Body of pancreas (tissue), 4 donors: ENCODE results near the gene TMEM141. TPM values are rescaled to one million over a fixed set of nuclear protein-coding genes. Genes with fewer than 3 reads are reported as not detected.
"Not testable (repeated sequence)": the region's sequence is repeated elsewhere in the genome, so short reads cannot be mapped to it uniquely, and the experiment has no call there.

Experiments used
- ATAC-seq: fragments of 150-250 bp; one replicate; pipeline ENCODE4 v1.9.1; 2016
- DNase-seq, 4 donors: peaks; one replicate each; pipeline ENCODE4 v3.0.0-alpha.2; 2019
- H3K27ac ChIP-seq, 4 donors: fragments of 200-600 bp; sonication (generic); 1 replicate in 3 of 4; 2 replicates in 1 of 4; pipeline versions ENCODE4 v1.5.1 to v1.6.1; 2016 to 2019; ENCODE audit warnings: mild to moderate bottlenecking in 1 of 4, mixed read lengths in 1 of 4, moderate library complexity in 1 of 4
- H3K27me3 ChIP-seq, 2 donors: fragments of 200-600 bp; sonication (generic); one replicate each; pipeline ENCODE4 v1.6.0; 2016; ENCODE audit warnings: mild to moderate bottlenecking in 1 of 2
- H3K36me3 ChIP-seq, 2 donors: fragments of 200-600 bp; sonication (generic); replicated peaks in 1 of 2; 2 replicates each; pipeline ENCODE4 v1.5.1; 2016; ENCODE audit warnings: low read depth in 2 of 2; ENCODE audit not compliant: insufficient read depth in 1 of 2
- H3K4me1 ChIP-seq: fragments of 200-600 bp; sonication (generic); one replicate; pipeline ENCODE4 v1.6.0; 2016
- H3K4me3 ChIP-seq, 2 donors: fragments of 200-600 bp; sonication (generic); 1 replicate in 1 of 2; 2 replicates in 1 of 2; pipeline ENCODE4 v1.5.1; 2016 to 2019
- H3K9me3 ChIP-seq, 3 donors: fragments of 200-600 bp; sonication (generic); 1 replicate in 2 of 3; 2 replicates in 1 of 3; pipeline ENCODE4 v1.5.1; 2016
- CTCF ChIP-seq, 7 experiments: fragments of 450-650 bp in 4 of 7; fragments of 200-600 bp in 3 of 7; sonication (generic) in 3 of 7; IDR thresholded peaks; one replicate each; pipeline ENCODE4 v1.5.1; 2016 to 2019; ENCODE audit warnings: antibody characterized with exemption in 7 of 7
- POLR2A ChIP-seq, 3 donors: fragments of 450-650 bp; IDR thresholded peaks; one replicate each; pipeline ENCODE4 v1.6.1; 2016; ENCODE audit warnings: antibody characterized with exemption in 3 of 3, mild to moderate bottlenecking in 2 of 3
- WGBS, 2 donors: methylation state at CpG; one replicate each; pipeline ENCODE4 v1.1.5; 2017; 5-methylcytosine and 5-hydroxymethylcytosine counted together
- intact Hi-C: fragments of 100-400 bp; cut with DNase I; formaldehyde crosslinking; loops from one replicate; pipeline ENCODE4 v1.15.1; 2023
- total RNA-seq, 2 donors: library from RNA; depleted of rRNA; stranded (reverse); fragments of >200 nt; gene quantifications; one replicate each; pipeline ENCODE4 v1.1.0, GENCODE V29; 2016

TMEM141 gene
- total RNA-seq, 2 donors from 2014 or later, result 45.1 to 52.1 TPM

- DNase-seq (peak in 2 of 4 donors; percentile 1 to 10), ATAC-seq (no peak)
- 94 to 95% methylated on average over 23 to 35 of the region's 36 CpGs for WGBS, 2 donors
- H3K4me1 ChIP-seq, result peaks cover 6% of the 10 kb centered on the region
- intact Hi-C loops, result no loop called here
- no peak for TF ChIP-seq POLR2A (IDR thresholded peaks at IDR 0.05)
- TF ChIP-seq CTCF (IDR thresholded peaks at IDR 0.05), result no peak
- H3K36me3 ChIP-seq, result peaks cover 0 to 9% of the 10 kb centered on the region in 2 donors
- no peaks in the 10 kb centered on the region for H3K9me3 ChIP-seq
- no peak overlapping the region for H3K4me3 ChIP-seq
- no peak overlapping the region for H3K27ac ChIP-seq
- no peaks in the 10 kb centered on the region for H3K27me3 ChIP-seq
Observed at GRCh38 chr9:136835162-136835931, 44.2 kb downstream of the TMEM141 start.

DNA sequence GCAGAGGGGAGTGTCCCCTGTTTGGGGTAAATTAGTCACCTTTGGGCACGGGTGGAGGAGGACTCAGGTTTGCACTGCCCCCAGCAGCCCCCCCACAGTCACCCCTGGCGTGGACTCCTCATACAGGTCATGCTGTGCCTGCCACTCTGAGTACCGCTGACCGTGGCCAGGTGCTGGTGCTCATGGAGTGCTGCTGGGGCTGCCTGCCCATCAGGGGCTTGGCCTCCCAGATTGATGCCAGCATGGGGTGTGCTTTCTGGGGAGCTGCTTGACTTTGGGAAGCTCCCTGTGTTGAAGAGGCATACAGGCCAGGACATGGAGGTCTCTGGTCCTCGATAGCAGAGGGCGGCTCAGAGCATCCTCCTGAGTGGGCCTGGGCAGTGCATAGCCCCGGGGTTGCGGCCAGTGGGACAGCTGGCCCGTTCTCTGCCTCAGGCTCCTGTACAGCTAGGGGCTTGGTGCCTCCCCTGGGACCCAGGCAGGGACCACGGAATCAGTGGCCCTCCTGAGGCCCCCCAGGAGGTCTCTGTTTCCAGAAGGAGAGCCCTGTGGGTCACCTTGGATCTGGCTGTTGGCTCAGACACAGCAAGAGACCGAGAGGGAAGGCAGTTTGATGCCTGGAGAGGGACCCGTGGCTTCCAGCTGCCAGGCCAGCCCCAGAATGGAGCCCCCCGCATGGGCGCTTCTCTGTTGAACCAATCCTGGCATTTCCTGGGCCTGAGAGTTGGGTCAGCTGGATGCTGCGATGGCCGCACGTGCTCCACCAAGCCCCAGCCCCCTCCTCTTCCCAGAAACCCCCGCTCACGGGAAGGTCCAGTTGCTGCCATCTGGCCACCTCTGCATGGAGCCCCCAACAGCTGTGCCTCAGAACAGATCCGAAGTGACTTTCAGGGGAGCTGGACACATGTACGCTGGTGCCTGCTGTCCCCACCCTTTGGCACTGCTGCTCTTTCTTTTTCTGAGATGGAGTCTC, 45.1 kb downstream of the TMEM141 start:
- intact Hi-C loops, result no loop called here
- Histone ChIP-seq H3K9me3 (no peaks in the 10 kb centered on the region), H3K4me1 (peaks cover 14% of the 10 kb centered on the region), H3K27ac (no peak overlapping the region), H3K36me3 (peaks cover 0 to 3% of the 10 kb centered on the region in 2 donors), H3K27me3 (no peaks in the 10 kb centered on the region), H3K4me3 (no peak overlapping the region)
- ATAC-seq, result no peak
- 73 to 84% methylated on average over 2 to 21 of the region's 21 CpGs for WGBS, 2 donors
- no peak for TF ChIP-seq POLR2A (IDR thresholded peaks at IDR 0.05)
- no peak for TF ChIP-seq CTCF (IDR thresholded peaks at IDR 0.05)
- peak in 2 of 4 donors; percentile 1 to 11 for DNase-seq

DNA sequence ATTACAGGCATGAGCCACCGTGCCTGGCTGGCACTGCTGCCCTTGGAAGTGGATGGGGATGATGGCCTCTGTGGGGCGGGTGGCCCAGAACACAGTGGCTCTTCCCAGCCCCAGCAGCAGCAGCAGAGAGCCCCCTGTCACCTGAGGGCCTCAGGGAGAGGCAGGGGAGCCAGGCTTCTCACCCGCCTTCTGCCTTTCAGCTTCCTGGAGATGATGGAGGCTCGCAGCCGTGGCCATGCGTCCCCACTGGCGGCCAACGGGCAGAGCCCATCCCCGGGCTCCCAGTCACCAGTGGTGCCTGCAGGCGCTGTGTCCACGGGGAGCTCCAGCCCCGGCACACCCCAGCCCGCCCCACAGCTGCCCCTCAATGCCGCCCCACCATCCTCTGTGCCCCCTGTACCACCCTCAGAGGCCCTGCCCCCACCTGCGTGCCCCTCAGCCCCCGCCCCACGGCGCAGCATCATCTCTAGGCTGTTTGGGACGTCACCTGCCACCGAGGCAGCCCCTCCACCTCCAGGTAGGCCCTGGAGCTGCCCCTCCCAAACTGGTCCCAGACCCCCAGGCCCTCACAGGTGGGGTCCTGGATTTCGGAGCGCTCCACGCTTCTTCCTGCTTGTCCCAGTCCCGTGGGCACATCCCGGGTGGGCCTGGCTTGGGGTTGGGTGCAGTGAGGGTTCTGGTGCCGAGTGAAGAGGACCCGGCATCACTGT, 46.2 kb downstream of the TMEM141 start:
- ATAC-seq, result no peak
- DNase-seq, result no peak
- Histone ChIP-seq H3K27me3 (no peaks in the 10 kb centered on the region), H3K27ac (no peak overlapping the region), H3K36me3 (peaks cover 0 to 3% of the 10 kb centered on the region in 2 donors), H3K9me3 (no peaks in the 10 kb centered on the region), H3K4me1 (peaks cover 25% of the 10 kb centered on the region), H3K4me3 (no peak overlapping the region)
- intact Hi-C loops, result no loop called here
- 85 to 90% methylated on average over 3 to 21 of the region's 27 CpGs for WGBS, 2 donors
- TF ChIP-seq CTCF (IDR thresholded peaks at IDR 0.05), result no peak
- TF ChIP-seq POLR2A (IDR thresholded peaks at IDR 0.05), result no peak

GRCh38 chr9:136837856-136838277, 46.7 kb downstream of the TMEM141 start:
- H3K27me3 ChIP-seq, H3K4me3 ChIP-seq, ATAC-seq, H3K9me3 ChIP-seq, H3K27ac ChIP-seq, H3K36me3 ChIP-seq, intact Hi-C loops, DNase-seq: not testable (repeated sequence)
- peaks cover 30% of the 10 kb centered on the region for H3K4me1 ChIP-seq
- WGBS, 2 donors, result 85 to 97% methylated on average over 6 to 15 of the region's 15 CpGs
